Activated naive CD8-positive, alpha-beta T cell (primary cell): Measurements from ENCODE around the gene MCM3AP.

Source experiments
- H3K27ac Mint-ChIP-seq: one replicate; pipeline ENCODE4 v1.8.0; 2021; ENCODE audit warnings: mixed read lengths
- H3K27me3 Mint-ChIP-seq: one replicate; pipeline ENCODE4 v1.8.0; 2021; ENCODE audit warnings: mixed read lengths
- H3K36me3 Mint-ChIP-seq: one replicate; pipeline ENCODE4 v1.8.0; 2021; ENCODE audit warnings: mixed read lengths
- H3K4me1 Mint-ChIP-seq: one replicate; pipeline ENCODE4 v1.8.0; 2021; ENCODE audit warnings: low read depth, mixed read lengths
- H3K4me3 Mint-ChIP-seq: one replicate; pipeline ENCODE4 v1.8.0; 2021; ENCODE audit warnings: mild to moderate bottlenecking, mixed read lengths
- H3K9me3 Mint-ChIP-seq: one replicate; pipeline ENCODE4 v1.8.0; 2021; ENCODE audit warnings: low read depth, mixed read lengths

Gene MCM3AP

DNA sequence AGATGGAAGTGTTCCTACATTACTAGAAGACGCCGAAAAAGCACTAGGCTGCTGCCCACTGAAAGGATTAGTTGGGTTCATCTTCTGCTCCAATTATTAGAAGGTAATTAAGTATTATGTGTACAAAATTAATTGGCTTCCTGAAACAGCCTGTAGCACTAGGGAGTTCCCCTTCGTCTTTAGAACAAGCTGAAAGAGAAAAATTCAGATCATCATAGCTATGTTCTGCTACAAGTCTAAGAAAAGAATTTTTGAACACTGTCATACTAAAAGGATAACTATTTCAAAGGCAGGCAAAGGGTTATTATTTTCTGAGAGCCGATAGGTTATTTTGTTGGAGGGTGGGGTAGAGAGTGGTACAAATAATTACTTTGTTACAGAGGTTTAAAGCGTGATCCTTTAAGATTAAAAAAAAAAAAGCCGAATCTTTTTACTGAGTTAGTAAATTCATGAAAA lies at the start of gene MCM3AP:
Gene MCM3AP (minus strand): TSS at position 406 of the 456 bp plus-strand sequence. CDS start 325 bp downstream, at position 81.
- H3K27me3 Mint-ChIP-seq, result no peaks in the 10 kb centered on the region
- peak within 1 kb of the TSS; percentile 99 for H3K27ac Mint-ChIP-seq
- no peaks in the 10 kb centered on the region for H3K9me3 Mint-ChIP-seq
- peak within 1 kb of the TSS; percentile 99 for H3K4me3 Mint-ChIP-seq
- peaks cover 4% of the 10 kb centered on the region for H3K36me3 Mint-ChIP-seq
- H3K4me1 Mint-ChIP-seq, result peaks cover 50% of the 10 kb centered on the region

DNA sequence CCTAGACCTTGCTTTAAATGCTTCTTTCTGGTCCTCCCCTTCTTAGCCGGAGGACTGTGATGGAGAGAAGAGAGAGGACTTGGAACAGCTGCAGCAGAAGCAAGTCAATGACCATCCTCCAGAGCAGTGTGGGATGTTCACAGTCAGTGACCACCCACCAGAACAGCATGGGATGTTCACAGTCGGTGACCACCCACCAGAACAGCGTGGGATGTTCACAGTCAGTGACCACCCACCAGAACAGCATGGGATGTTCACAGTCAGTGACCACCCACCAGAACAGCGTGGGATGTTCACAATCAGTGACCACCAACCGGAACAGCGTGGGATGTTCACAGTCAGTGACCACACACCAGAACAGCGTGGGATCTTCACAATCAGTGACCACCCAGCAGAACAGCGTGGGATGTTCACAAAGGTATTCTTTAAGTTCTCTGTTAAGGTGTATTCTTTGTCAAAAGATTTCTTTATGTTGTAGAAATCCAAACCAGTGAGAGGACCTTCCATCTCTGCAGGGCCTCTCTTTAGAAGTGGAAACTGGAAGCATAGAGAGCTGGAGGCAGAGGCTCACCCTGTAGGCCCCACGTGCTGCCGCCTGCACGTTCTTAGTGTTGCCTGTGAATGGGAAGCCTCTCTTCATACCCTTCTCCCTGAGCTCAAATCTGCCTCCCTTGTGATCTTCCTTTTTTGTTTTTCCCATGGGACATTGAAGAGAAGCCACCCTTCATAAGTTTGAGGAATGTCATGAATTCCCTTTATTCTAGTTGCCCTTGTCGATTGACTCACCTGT lies 49.1 kb upstream of the MCM3AP start:
- Mint-ChIP-seq H3K27ac (peak overlapping the region; percentile 38), H3K27me3 (no peaks in the 10 kb centered on the region), H3K9me3 (no peaks in the 10 kb centered on the region), H3K4me3 (no peak overlapping the region), H3K36me3 (peaks cover 9% of the 10 kb centered on the region), H3K4me1 (peaks cover 1% of the 10 kb centered on the region)

DNA sequence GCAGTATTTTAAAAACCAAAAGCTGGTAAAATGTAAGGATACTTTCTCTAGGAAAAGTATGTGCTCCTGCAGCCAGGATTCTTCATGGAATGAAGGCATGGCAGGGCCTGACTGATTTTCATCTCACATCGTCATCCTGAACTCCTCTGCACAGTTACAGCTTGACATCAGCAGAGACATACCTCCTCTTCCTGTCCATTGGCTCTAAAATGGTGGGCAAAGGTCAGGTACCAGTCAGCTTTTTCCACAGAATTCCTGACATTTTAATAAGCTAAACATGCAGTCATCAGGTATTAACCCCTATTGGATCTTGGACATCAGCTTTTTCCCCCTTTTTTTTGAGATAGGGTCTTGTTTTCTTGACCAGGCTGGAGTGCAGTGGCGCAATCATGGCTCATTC lies 44.4 kb upstream of the MCM3AP start:
- Mint-ChIP-seq H3K27ac (no peak overlapping the region), H3K4me3 (no peak overlapping the region), H3K36me3 (peaks cover 5% of the 10 kb centered on the region), H3K9me3 (no peaks in the 10 kb centered on the region), H3K27me3 (no peaks in the 10 kb centered on the region), H3K4me1 (peaks cover 14% of the 10 kb centered on the region)

DNA sequence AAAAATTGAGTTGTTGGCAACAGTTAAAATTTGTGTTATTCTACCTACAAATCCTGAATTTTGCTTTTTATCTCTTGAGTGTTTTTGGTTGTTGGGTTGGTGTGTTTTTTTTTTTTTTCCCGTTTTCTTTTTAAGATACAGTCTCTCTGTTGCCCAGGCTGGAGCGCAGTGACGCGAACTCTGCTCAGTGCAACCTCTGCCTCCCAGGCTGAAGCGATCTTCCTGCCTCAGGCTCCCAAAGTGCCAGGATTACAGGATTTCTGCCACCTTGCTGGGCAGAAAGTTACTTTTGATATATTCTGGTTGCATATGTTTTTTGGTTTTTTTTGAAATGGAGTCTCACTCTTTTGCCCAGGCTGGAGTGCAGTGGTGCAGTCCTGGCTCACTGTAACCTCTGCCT lies 42.7 kb upstream of the MCM3AP start:
- Mint-ChIP-seq H3K36me3 (peaks cover 5% of the 10 kb centered on the region), H3K9me3 (no peaks in the 10 kb centered on the region), H3K27ac (no peak overlapping the region), H3K27me3 (no peaks in the 10 kb centered on the region), H3K4me3 (no peak overlapping the region), H3K4me1 (peaks cover 16% of the 10 kb centered on the region)

DNA sequence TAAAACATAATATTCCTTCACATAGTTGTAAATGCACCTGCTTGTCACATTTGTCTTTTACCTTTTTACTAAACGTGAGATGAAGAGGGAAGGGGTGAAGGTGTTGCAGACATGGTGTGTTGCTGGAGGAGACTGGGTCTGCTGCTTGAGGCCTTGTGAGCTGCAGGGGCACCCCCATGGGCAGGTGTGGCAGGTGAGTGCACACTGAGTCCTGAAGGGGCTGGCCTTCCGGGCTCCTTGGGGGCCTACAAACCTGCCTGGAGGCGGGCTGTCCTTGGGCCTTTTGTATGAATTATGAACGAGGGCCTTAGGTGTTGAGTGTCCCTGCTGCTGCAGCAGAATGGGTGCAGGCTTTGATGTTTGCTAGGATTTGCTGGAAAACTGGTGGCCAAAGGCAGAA lies 42.3 kb upstream of the MCM3AP start:
- Mint-ChIP-seq H3K4me3 (no peak overlapping the region), H3K27ac (no peak overlapping the region), H3K36me3 (peaks cover 5% of the 10 kb centered on the region), H3K4me1 (peaks cover 20% of the 10 kb centered on the region), H3K9me3 (no peaks in the 10 kb centered on the region), H3K27me3 (no peaks in the 10 kb centered on the region)

DNA sequence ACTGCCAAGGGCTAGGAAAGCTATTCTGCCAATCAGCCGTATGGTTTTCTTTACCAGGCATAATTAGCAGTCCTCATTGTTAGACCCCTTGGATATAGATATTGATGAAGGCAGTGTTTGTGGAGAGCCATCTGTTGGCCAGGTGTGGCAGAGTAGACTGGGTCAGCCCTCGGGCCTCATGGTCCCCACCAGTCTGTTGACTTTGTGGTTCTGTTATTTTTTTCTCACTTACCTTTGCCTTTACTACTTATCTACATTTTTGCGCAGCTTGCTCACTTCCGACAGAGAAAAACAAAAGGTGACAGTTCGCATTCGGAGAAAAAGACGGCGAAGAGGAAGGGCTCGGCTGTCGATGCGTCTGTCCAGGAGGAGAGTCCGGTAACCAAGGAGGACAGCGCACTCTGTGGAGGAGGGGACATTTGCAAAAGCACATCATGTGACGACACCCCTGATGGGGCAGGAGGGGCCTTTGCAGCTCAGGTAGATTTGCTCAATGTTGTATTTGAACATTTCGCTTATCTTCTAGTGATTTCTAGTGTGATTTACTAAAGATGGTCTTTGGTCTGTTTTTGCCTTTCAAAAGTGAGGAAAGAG lies 40.8 kb upstream of the MCM3AP start:
- H3K4me3 Mint-ChIP-seq, result peak overlapping the region; percentile 5
- peaks cover 31% of the 10 kb centered on the region for H3K4me1 Mint-ChIP-seq
- peaks cover 5% of the 10 kb centered on the region for H3K36me3 Mint-ChIP-seq
- no peak overlapping the region for H3K27ac Mint-ChIP-seq
- H3K9me3 Mint-ChIP-seq, result no peaks in the 10 kb centered on the region
- no peaks in the 10 kb centered on the region for H3K27me3 Mint-ChIP-seq

DNA sequence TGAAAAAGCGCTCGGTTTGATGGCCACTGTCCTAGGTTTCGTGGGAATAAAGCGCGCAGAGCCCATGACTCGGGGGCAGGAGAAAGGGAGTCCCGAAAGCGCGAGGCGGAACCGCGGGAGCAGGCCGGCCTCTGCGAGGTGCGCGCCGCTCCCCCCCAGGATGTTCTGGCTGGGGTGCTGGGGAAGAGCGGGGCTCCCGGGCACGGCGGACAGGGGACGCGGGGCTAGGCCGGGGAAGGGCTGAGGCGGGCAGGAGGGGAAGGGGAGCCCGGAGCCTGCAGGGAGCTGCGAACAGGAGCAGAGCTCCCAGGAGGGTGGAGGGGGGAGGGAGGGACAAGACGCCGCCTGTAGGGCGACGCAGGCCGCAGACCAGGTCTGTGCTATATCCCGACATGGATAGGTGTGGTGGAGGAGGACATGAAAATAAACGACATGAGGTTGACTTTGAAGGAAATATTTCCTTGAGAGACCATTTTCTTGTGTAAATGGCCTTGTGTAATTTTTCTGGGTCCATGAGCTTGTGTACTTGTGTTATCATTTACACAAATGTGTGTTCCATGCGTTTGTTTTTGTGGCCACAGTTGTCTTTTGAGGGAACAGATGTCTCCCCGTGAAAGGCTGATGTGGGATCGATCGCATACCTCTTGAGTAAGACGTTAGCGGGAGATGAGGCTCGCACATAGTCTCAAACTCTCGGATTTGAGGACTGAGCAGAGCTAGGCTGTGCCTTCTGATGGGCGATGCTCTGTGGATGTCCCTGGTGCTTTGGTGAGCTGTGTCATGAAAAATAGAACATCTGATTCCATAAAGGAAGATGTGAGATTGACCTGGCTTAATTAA lies 39.9 kb upstream of the MCM3AP start:
- Mint-ChIP-seq H3K4me3 (peak overlapping the region; percentile 84), H3K9me3 (no peaks in the 10 kb centered on the region), H3K27me3 (no peaks in the 10 kb centered on the region), H3K36me3 (peaks cover 5% of the 10 kb centered on the region), H3K27ac (peak overlapping the region; percentile 62), H3K4me1 (peaks cover 34% of the 10 kb centered on the region)

DNA sequence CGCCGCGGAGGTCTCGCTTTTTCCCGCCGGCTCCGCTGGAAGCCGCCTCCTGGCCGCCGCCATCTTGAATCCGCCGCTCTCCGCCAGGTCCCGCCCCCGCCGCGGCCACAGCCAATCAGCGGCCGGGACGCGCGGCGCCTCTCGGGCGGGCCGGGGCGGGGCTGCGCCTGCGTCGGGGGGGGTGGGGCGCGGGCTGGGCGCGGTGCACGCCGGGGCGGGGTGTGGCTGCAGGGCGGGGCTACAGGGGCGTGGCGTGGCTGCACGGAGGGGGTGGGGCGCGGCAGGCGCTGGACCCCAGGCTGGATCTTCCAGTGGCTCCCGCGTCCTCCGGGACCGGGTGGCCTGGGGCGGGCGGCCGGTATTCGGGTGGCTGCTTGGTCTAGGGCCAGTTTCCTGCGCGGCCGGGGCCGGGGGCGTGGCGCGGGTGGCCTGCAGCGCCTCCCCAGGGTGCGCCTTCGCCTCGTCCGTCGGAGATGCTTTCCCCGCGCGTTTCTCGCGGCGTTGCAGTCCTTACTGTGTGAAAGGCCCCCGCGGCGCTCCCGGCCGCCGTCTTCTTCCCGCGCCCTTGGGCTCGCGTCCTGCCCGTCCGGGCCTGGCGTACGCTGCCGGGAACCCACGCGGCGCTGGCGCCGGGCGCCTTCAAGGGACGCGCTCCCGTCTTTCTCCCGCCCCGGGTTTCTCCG lies 39.1 kb upstream of the MCM3AP start:
- peaks cover 5% of the 10 kb centered on the region for H3K36me3 Mint-ChIP-seq
- H3K27ac Mint-ChIP-seq, result no peak overlapping the region
- peak overlapping the region; percentile 94 for H3K4me3 Mint-ChIP-seq

DNA sequence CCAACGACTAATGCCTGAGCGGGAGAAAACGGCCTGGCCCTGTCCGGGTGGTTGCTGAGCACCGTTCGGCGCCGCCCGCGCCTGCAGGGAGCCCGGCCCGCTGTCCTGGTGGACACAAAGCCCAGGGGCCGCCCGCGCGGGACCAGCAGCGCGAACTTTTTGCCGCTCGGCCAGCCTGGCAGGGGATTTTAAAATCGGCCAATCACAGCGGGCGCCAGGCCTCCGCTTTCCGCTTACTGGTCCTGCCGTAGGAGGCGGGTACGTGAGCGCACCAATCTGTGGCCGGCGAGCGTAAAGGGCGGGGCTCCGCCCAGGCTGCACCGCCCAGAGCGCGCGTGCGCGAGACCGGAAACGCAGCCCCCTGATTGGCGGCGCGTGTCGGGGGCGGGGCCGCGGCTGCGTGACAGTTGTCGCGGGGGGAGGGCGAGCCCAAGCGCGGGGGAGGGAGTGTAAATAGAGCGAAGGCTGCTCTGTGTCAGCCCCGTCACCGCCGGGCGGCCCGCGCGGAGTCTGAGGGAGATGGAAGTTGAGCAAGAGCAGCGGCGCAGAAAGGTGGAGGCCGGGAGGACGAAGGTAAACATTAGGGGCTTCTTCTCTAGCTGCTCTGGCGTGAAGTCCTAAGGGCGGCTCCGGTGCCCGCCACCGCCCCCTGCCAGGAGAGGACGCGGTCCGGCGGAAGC lies 38.4 kb upstream of the MCM3AP start, which contains the start of the genes C21orf58 and PCNT:
Gene C21orf58 (minus strand): TSS at position 161 of the 680 bp plus-strand sequence. CDS start 1,132 bp downstream, outside the sequence.
Gene PCNT (plus strand): TSS at position 447 of the 680 bp plus-strand sequence. CDS start 73 bp downstream, at position 520.
- Mint-ChIP-seq H3K4me1 (peaks cover 34% of the 10 kb centered on the region), H3K9me3 (no peaks in the 10 kb centered on the region), H3K27me3 (no peaks in the 10 kb centered on the region), H3K36me3 (peaks cover 5% of the 10 kb centered on the region), H3K27ac (peak within 1 kb of the TSS; percentile 96), H3K4me3 (peak within 1 kb of the TSS; percentile 94)

More for the DNA sequence above, 39.1 kb upstream of the MCM3AP start:
- no peaks in the 10 kb centered on the region for H3K27me3 Mint-ChIP-seq
- H3K4me1 Mint-ChIP-seq, result peaks cover 34% of the 10 kb centered on the region
- H3K9me3 Mint-ChIP-seq, result no peaks in the 10 kb centered on the region

DNA sequence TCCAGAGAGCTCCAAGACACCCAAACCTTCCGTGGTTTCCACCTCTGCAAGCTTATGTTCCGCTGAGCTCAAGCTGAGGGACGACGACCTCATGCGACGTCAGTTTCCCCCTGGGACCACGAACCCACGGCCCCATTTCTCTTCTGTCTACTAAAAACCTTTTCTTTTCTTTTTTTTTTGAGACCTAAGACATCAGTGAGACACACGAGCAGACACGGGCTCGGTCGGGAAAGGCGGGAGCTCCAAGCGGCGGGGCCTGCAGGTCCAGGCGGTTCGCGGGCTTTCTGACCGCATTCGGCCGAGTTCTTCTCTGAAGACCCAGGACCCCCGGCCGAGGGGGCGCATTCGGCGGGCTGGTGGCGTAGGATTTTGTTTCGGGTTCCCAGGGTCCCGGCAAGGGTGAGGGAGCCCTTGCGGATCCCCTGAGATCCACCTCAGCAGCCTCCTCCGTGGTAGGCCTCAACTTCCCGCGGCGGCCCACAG lies 37.9 kb upstream of the MCM3AP start:
- no peaks in the 10 kb centered on the region for H3K27me3 Mint-ChIP-seq
- peak overlapping the region; percentile 89 for H3K27ac Mint-ChIP-seq
- peaks cover 34% of the 10 kb centered on the region for H3K4me1 Mint-ChIP-seq
- no peaks in the 10 kb centered on the region for H3K9me3 Mint-ChIP-seq
- H3K4me3 Mint-ChIP-seq, result peak overlapping the region; percentile 94
- peaks cover 5% of the 10 kb centered on the region for H3K36me3 Mint-ChIP-seq

DNA sequence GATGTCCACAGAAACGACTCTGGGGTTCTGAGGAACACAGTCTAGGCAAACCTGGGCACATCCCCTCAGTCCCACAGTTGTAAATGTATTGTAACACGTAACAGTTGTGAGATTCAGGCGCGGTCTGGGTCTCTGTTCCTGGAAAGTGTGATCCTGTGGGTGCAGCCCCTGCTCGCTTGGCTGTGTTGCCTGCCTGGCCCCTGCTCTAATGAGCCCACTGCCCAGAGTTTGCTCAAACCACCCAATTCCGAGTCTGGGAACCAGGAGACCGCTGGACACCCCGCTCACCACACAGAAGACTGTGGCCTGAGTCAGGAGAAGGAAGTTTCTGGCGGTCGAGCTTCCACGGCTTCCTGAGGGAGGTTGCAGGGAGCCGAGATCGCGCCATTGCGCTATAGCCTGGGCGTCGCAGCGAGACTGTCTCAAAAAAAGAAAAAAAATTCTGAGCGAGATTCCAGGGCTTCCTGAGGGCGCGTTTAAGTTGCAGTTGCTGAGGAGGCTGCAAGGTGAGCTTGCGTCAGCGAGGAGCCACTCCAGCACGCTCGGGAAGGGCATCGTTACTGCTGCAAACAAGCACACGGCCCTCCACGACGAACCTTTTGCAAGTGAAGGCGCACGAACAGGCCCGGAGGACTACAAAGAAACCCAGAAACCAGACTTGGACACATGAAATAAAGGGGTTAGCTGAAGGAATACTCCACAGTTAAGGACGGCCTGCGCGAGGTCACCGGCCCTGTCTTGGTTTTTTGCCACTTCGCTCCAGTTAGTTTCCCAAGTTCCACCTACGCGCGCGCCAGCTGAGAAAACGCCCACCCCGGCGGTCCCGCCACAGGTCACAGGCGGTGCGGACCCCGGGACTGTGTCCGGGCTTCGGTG lies 37.2 kb upstream of the MCM3AP start:
- Mint-ChIP-seq H3K4me3 (peak overlapping the region; percentile 94), H3K36me3 (peaks cover 5% of the 10 kb centered on the region), H3K27me3 (no peaks in the 10 kb centered on the region), H3K27ac (peak overlapping the region; percentile 89), H3K4me1 (peaks cover 34% of the 10 kb centered on the region), H3K9me3 (no peaks in the 10 kb centered on the region)

DNA sequence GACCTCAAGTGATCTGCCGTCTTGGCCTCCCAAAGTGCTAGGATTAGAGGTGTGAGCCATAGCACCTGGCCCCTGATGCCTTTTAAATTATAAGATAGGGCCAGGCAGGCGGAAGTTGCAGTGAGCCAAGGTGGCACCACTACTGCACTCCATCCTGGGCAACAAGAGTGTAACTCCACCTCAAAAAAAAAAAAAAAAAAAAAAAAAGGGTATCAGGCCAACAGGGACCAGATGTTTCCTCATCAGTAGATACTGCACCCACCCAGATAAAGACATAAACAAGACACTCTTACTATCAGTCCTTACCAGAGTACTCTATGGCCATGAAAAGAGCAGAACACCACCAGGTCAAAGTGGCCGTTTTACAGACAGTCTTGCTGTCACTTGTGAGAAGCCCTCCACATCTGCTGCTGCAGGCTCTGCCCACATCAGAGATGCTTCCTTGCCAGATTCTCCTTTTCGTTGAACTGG lies 35.0 kb upstream of the MCM3AP start:
- Mint-ChIP-seq H3K27me3 (no peaks in the 10 kb centered on the region), H3K36me3 (peaks cover under 1% of the 10 kb centered on the region), H3K9me3 (no peaks in the 10 kb centered on the region), H3K4me1 (peaks cover 22% of the 10 kb centered on the region), H3K4me3 (no peak overlapping the region), H3K27ac (no peak overlapping the region)

DNA sequence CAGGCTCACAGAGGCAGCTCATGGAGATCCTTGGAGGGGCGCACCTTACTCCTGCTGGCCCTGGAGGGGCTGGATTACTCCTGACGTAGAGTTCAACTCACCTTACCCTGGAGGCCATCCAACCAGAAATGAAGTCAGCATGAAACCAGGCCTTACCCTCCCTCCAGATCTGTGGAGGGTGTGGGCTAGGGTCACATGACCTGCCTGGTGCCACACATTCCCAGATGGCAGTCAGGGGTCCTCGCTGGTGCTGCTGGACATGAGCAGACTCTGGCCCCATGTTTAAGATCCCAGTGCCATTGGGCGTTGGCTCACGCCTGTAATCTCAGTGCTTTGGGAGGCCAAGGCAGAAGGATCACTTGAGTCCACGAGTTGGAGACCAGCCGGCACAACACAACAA lies 33.8 kb upstream of the MCM3AP start:
- Mint-ChIP-seq H3K27me3 (no peaks in the 10 kb centered on the region), H3K36me3 (no peaks in the 10 kb centered on the region), H3K4me3 (no peak overlapping the region), H3K27ac (no peak overlapping the region), H3K9me3 (no peaks in the 10 kb centered on the region), H3K4me1 (peaks cover 21% of the 10 kb centered on the region)
